ENCODE results near the gene PHF20.
"Not testable (repeated sequence)": the region's sequence is repeated elsewhere in the genome, so short reads cannot be mapped to it uniquely, and the experiment has no call there.

GRCh38 chr20:35723275-35723639, 48.6 kb upstream of the PHF20 start:
- not testable (repeated sequence) for TF ChIP-seq POLR2A, CTCF, EP300 (IDR thresholded peaks at IDR 0.05)

Data from ovary (tissue), 3 donors.